HG02642 (cell line): Measurements from ENCODE around the gene CERS6.
A peak's percentile ranks its signal among the peaks of the same experiment; 100 is the strongest.
"Not testable (repeated sequence)": the region's sequence is repeated elsewhere in the genome, so short reads cannot be mapped to it uniquely, and the experiment has no call there.

Experiments used
- ATAC-seq: cut with Tn5 transposase; IDR thresholded peaks from one replicate; pipeline ENCODE4 v1.9.1; 2021; ENCODE audit warnings: mild to moderate bottlenecking; ENCODE audit not compliant: unreplicated experiment, poor library complexity

The CERS6 gene

DNA sequence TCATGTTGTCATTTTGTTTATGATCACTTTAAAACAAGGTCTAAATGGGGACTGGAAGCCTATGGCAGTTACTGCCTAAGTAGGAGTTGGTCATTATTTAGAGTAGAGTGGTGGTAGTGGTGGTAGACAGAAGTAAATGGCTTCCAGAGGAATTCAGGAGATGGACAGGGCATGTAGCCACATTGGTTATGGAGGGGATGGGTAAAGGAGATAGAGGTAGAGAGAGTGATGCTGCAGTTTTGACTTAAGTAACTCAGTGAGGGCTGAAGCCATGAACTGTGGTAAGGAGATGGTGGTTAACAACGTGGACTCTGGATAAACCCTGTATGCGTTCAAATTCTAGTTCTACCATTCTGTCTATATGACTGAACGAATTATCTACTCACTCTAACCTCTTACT is 284.7 kb downstream of the CERS6 start:
- ATAC-seq, result no peak

DNA sequence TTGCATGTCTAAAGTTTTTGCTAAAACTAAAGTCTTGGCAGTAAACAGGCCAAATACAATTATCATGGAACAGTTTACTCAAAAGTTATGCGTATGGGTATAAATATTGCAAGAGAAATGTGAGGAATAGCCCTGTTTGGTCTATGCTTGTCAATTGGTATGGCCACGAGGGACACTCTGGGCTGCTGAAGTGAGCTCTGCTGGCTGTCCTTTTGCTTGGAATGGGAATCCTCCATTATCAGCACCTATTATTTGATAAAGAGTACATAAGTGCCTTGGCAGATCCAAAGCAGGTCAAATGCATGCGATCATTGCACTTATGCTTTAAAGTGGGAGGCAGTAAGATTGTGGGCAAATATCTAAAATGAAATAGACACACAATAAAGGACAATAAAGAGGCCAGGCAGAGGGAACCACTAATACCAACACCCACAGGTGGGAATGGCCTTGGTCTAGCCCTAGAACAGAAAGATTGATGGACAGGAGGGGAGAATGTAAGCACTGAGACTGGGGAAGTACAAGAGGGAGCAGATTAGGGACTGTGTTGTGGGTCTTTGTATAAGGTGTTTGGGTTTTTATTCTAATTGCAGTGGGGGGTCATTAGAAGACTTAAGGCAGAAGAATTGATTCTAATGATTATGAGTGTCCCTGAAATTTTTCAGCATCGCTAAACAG is 286.3 kb downstream of the CERS6 start:
- ATAC-seq, result no peak

- no peak for ATAC-seq
Measured at GRCh38 chr2:168744844-168745243, 288.8 kb downstream of the CERS6 start.

DNA sequence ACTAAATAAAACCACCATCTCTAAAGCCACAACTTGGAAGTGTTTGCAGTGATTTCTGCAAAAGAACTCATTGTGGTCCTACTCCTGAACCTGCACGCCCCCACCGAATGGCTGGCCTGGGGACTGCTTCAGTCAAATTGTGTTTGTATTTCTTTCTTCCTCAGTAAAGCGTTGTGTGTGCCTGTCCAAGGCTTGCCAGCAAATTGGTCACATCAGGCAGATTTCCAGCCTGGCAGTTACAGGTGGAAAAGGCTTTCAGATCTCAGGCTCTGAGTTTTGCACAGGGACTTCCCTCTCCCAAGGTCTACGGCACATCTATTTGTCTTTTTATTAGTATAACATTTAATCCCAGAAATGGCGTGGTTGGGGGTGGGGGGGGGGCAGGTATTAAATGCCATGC is 292.4 kb downstream of the CERS6 start:
- ATAC-seq, result no peak

DNA sequence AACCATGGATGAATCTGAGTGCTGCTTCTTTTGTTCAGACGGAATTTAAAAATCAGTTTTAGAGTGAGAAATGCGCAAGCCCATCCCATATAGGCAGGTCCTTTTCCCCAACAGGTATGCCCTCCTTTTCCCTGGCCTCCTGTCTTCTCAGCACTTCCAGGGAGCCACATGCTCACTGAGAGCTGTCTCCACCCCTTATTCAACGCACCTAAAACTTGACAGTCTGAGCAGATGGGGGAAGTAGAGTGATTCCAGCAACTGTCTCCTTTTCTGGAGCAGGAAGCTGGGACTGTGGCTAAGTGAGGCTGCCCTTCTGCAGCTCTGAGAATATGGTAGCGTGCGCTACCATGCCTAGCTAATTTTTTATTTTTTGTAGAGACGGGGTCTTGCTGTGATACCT is 293.2 kb downstream of the CERS6 start:
- ATAC-seq, result no peak

- peak; percentile 76 for ATAC-seq
Measured at GRCh38 chr2:168751104-168751740, 295.1 kb downstream of the CERS6 start.

DNA sequence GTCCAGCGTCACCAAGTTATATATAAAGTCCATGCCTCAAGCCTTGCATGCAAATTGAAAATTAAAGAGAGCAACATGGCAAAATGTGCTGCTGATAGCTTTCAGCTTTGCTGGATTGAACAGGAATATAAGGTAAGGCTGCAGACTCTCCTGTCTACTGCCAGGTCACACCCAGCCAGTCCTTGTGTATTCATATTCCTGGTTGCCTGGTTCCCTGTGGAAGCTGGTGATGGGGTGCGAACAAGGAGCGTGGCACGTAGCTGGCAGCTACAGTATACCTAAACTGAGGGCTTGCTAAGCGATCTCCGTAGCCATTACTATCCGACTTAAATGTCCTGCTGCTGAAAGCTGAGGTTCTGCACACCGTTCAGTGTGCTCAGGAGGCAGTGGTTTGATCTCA is 296.3 kb downstream of the CERS6 start:
- no peak for ATAC-seq

DNA sequence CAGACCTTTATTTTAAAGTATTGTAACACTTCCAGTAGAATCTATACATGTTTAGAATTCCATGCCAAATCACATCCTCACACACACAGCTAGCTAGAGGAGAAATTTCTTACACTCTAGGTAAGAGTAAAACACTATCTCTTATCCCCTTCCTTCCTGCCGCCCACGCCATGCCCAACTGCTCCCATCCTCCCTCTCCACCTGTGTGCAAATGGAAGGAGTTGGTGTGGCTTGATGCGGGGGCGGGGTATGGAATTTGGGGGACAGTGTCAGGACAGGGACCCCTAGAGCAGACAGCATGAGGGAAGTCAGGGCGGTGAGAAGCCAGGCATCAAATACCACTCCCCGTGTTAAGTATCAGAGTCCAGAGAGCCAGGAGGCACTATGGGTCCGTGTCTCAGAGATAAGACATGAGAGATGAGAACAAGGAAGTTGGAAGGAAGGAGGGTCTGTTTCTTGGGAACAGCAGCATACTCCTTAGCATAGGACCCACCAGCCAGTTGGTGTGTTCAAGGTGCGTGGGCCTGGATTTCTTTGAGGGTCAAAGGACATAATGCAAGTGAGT is 297.8 kb downstream of the CERS6 start:
- ATAC-seq, result no peak

- ATAC-seq, result no peak
Measured at GRCh38 chr2:168757223-168757622, 301.2 kb downstream of the CERS6 start.

DNA sequence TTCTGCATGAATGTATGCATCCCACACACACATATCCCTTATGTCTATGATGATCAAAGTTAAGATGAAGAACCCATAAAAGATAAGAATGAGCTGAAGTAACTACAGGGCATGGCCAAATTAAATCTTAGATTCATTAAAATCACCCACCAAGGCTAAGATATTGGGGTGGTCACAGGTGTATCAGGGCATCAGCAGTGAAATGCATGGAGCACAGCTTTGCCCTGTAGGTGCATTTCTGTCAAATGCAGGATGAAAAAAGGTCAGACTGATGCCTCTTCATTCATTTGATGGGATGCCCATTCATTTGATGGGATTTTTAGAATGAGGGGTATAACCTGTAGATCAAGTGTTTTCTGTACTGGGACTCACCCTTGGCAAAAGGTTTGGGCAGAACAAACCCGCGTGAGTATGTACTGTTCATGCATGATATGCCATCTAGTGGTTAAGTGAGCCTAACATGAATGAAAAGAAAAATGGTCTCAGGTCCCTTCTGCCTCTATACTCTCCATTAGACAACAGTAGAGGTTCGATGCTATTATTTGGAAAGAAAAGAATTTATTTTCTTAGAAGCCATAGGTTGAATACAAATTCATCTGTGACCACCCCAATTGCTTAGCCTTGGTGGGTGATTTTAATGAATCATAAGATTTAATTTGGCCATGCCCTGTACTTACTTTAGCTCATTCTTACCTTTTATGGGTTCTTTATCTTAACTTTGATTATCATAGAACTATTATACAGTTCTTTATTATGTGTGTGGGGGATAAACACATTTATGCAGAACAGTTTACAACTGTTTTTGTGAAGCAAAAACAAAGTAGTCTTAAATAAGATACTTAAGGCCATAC is 303.1 kb downstream of the CERS6 start:
- ATAC-seq, result peak; percentile 69

GRCh38 chr2:168765401-168765800 is 309.3 kb downstream of the CERS6 start:
- ATAC-seq, result no peak

DNA sequence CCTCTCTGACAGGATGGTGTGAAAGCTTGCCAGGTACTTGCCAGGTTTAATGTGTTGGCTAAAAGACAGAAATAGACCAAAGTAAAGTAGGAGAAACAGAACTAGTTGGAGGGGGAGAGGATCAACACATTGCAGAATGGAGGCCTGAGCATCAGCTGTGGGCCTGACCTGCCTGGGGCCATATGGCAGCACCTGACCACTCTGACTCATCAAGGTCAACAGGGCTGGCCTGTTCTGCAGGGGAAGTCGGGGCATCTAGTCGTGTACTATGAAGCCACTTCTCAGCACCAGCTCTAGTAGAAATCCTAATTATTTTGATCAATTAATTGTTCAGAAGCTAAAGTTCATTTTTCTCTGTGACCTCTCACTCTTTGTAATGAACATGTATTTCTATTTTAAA is 310.5 kb downstream of the CERS6 start:
- no peak for ATAC-seq

DNA sequence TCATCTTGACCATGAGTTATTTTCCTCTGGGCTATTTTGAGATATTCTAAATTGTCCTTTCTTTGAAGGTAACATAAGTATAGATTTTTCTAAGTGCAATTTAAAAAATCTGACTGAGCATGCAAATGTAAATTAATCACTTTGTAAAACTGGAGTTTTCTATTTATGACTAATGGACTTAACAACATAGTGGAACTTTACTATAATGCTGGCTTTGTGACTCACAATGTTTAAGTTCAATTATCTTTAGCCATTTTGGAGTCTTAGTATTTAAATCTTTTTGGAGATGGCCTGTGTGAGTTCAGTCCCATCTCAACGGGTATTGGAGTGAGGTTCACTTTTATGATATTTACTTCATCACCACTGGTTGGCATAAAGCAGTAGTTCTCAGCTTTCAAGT is 311.2 kb downstream of the CERS6 start:
- ATAC-seq, result no peak

DNA sequence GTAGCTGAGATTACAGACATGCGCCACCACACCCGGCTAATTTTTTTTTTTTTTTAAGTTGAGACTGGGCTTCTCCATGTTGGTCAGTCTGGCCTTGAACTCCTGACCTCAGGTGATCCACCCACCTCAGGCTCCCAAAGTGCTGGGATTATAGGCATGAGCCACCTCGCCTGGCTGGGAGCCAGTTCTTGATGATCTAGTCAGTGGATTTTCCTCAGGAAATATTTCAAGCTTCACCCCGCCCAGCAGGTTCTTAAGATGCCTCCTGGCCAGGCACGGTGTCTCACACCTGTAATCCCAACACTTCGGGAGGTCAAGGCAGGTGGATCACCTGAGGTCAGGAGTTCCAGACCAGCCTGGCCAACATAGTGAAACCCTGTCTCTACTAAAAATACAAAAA is 312.3 kb downstream of the CERS6 start:
- not testable (repeated sequence) for ATAC-seq

DNA sequence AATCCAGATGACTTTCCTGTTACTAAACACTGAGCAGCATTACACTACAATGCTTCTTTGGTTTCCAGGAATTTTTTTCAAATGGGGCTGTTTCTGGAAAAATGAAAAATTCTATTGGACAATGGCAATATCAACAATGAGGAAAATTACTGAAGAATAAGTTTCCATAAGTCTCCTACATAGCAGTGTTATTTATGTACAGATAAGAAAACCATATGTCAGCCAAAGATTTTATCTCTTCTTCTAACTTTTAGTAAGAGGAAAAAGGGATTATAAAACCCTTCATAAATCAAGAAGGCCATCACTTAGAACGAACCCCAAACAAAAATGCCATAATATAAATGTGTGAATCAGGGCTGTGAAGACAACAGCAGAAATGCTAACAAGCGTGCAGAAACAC is 314.7 kb downstream of the CERS6 start:
- no peak for ATAC-seq

- ATAC-seq, result no peak
Measured at GRCh38 chr2:168772704-168773103, 316.6 kb downstream of the CERS6 start.

GRCh38 chr2:168773128-168773527 is 317.1 kb downstream of the CERS6 start:
- ATAC-seq, result no peak

GRCh38 chr2:168773719-168774521 is 317.8 kb downstream of the CERS6 start:
- ATAC-seq, result peak; percentile 71

- no peak for ATAC-seq
Measured at GRCh38 chr2:168775837-168776236, 319.8 kb downstream of the CERS6 start.

GRCh38 chr2:168780669-168781071 is 324.6 kb downstream of the CERS6 start:
- no peak for ATAC-seq
